ENCODE data around the gene DGUOK.
"Not testable (repeated sequence)": the region's sequence is repeated elsewhere in the genome, so short reads cannot be mapped to it uniquely, and the experiment has no call there.

The DGUOK gene

DNA sequence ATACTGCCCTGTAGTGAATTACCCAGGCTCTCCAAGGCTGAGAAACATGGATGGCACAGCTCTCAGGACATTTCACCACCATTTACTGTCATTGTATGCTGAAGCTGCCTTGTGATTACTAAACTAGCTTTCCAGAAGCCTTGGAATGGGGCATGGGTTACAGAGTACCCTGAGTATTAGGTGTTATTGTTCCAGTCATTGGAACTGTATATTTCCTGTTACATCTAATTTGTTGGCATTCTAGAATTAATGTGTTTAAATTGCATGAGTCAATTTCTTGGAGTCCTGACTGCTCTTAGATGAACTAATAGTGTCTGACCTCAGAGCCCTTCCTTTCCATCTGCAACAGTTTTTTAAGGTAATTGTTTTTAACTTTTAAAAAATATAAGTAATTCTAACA lies 9.0 kb downstream of the DGUOK start:
- Histone ChIP-seq H3K9ac (ENCODE audit: low read length in 2 of 2) (no peak overlapping the region), H3K9me3 (ENCODE audit: control insufficient read depth in 2 of 2, low read length in 2 of 2) (no peaks in the 10 kb centered on the region), H3K27ac (ENCODE audit: low read length) (no peak overlapping the region), H3K4me1 (ENCODE audit: control insufficient read depth, insufficient read depth, low read length) (no peaks in the 10 kb centered on the region), H3K36me3 (ENCODE audit: control insufficient read depth in 2 of 2, insufficient read depth in 2 of 2, low read length in 2 of 2) (peaks cover 0 to 21% of the 10 kb centered on the region in 2 donors), H3K4me3 (ENCODE audit: low read length in 2 of 2) (no peak overlapping the region), H3K27me3 (ENCODE audit: control insufficient read depth in 1 of 2, insufficient read depth in 2 of 2, low read length in 2 of 2) (no peaks in the 10 kb centered on the region)

GRCh38 chr2:73937103-73937885 lies 10.6 kb downstream of the DGUOK start:
- Histone ChIP-seq H3K27me3 (ENCODE audit: control insufficient read depth in 1 of 2, insufficient read depth in 2 of 2, low read length in 2 of 2) (no peaks in the 10 kb centered on the region), H3K9me3 (ENCODE audit: control insufficient read depth in 2 of 2, low read length in 2 of 2) (no peaks in the 10 kb centered on the region), H3K4me3 (ENCODE audit: low read length in 2 of 2) (no peak overlapping the region), H3K9ac (ENCODE audit: low read length in 2 of 2) (no peak overlapping the region), H3K36me3 (ENCODE audit: control insufficient read depth in 2 of 2, insufficient read depth in 2 of 2, low read length in 2 of 2) (peaks cover 0 to 25% of the 10 kb centered on the region in 2 donors), H3K27ac (ENCODE audit: low read length) (no peak overlapping the region), H3K4me1 (ENCODE audit: control insufficient read depth, insufficient read depth, low read length) (no peaks in the 10 kb centered on the region)

DNA sequence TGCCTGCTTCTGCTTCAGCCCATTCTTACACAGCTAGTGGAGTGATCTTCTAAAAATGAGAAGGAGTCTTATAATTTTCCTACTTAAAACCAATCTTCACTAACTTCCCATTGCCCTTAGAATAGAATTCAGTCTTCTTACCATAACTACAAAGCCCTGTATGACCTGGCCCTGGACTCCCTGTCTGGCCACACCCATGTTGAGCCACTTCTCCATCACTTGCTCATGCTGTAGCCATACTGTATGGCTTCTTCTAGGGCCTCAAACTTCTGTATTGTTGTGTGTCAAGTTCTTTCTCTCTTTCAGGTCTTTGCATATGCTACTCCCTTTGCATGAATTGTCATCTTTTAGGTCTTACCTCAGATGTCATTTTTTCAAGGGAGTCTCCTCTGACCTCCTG lies 11.2 kb downstream of the DGUOK start:
- H3K27ac ChIP-seq (ENCODE audit: low read length), result no peak overlapping the region
- H3K4me3 ChIP-seq (ENCODE audit: low read length in 2 of 2), result no peak overlapping the region
- peaks cover 0 to 22% of the 10 kb centered on the region in 2 donors for H3K36me3 ChIP-seq (ENCODE audit: control insufficient read depth in 2 of 2, insufficient read depth in 2 of 2, low read length in 2 of 2)
- H3K4me1 ChIP-seq (ENCODE audit: control insufficient read depth, insufficient read depth, low read length), result no peaks in the 10 kb centered on the region
- H3K9me3 ChIP-seq (ENCODE audit: control insufficient read depth in 2 of 2, low read length in 2 of 2), result no peaks in the 10 kb centered on the region
- no peak overlapping the region for H3K9ac ChIP-seq (ENCODE audit: low read length in 2 of 2)
- H3K27me3 ChIP-seq (ENCODE audit: control insufficient read depth in 1 of 2, insufficient read depth in 2 of 2, low read length in 2 of 2), result no peaks in the 10 kb centered on the region

DNA sequence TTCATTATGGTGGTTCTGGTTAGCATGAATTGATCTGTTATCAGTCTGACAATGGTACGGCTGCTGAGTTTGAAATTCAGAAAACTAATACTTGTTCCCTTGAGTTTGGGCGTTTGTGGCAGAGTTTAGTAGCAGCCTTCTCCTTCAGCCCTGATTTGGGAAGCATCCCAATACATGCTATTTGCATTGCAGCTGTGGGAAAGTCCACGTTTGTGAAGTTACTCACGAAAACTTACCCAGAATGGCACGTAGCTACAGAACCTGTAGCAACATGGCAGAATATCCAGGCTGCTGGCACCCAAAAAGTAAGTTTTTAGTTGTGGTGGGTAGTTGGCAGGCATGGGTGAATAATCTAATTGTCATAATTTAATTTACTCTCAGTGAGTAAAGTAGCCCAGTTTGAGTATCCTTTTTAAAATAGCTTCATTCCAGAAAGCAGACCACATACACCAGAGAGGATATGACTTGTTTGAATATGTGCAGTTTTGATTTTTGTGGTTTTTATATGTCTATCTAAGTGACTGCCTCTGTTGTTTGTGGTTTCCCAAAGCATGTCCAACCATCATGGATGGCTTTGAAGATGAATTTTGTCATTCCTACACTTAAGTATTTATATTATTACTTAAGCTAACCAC lies 12.2 kb downstream of the DGUOK start:
- Histone ChIP-seq H3K36me3 (ENCODE audit: control insufficient read depth in 2 of 2, insufficient read depth in 2 of 2, low read length in 2 of 2) (peaks cover 0 to 17% of the 10 kb centered on the region in 2 donors), H3K9me3 (ENCODE audit: control insufficient read depth in 2 of 2, low read length in 2 of 2) (no peaks in the 10 kb centered on the region), H3K9ac (ENCODE audit: low read length in 2 of 2) (no peak overlapping the region), H3K27ac (ENCODE audit: low read length) (no peak overlapping the region), H3K27me3 (ENCODE audit: control insufficient read depth in 1 of 2, insufficient read depth in 2 of 2, low read length in 2 of 2) (no peaks in the 10 kb centered on the region), H3K4me1 (ENCODE audit: control insufficient read depth, insufficient read depth, low read length) (no peaks in the 10 kb centered on the region), H3K4me3 (ENCODE audit: low read length in 2 of 2) (no peak overlapping the region)

GRCh38 chr2:73939419-73939818 lies 12.7 kb downstream of the DGUOK start:
- Histone ChIP-seq H3K4me3 (ENCODE audit: low read length in 2 of 2) (no peak overlapping the region), H3K27ac (ENCODE audit: low read length) (no peak overlapping the region), H3K9ac (ENCODE audit: low read length in 2 of 2) (no peak overlapping the region), H3K9me3 (ENCODE audit: control insufficient read depth in 2 of 2, low read length in 2 of 2) (no peaks in the 10 kb centered on the region), H3K4me1 (ENCODE audit: control insufficient read depth, insufficient read depth, low read length) (no peaks in the 10 kb centered on the region), H3K36me3 (ENCODE audit: control insufficient read depth in 2 of 2, insufficient read depth in 2 of 2, low read length in 2 of 2) (peaks cover 0 to 17% of the 10 kb centered on the region in 2 donors), H3K27me3 (ENCODE audit: control insufficient read depth in 1 of 2, insufficient read depth in 2 of 2, low read length in 2 of 2) (no peaks in the 10 kb centered on the region)

GRCh38 chr2:73940066-73940465 lies 13.4 kb downstream of the DGUOK start:
- H3K27me3 ChIP-seq (ENCODE audit: control insufficient read depth in 1 of 2, insufficient read depth in 2 of 2, low read length in 2 of 2); H3K27ac ChIP-seq (ENCODE audit: low read length); H3K9me3 ChIP-seq (ENCODE audit: control insufficient read depth in 2 of 2, low read length in 2 of 2); H3K4me3 ChIP-seq (ENCODE audit: low read length in 2 of 2); H3K9ac ChIP-seq (ENCODE audit: low read length in 2 of 2); H3K4me1 ChIP-seq (ENCODE audit: control insufficient read depth, insufficient read depth, low read length): not testable (repeated sequence)
- H3K36me3 ChIP-seq (ENCODE audit: control insufficient read depth in 2 of 2, insufficient read depth in 2 of 2, low read length in 2 of 2), result peaks cover 2 to 20% of the 10 kb centered on the region in 2 donors

GRCh38 chr2:73942664-73943063 lies 16.0 kb downstream of the DGUOK start:
- Histone ChIP-seq H3K27me3 (ENCODE audit: control insufficient read depth in 1 of 2, insufficient read depth in 2 of 2, low read length in 2 of 2) (no peaks in the 10 kb centered on the region), H3K36me3 (ENCODE audit: control insufficient read depth in 2 of 2, insufficient read depth in 2 of 2, low read length in 2 of 2) (peaks cover 5 to 24% of the 10 kb centered on the region in 2 donors), H3K27ac (ENCODE audit: low read length) (no peak overlapping the region), H3K4me1 (ENCODE audit: control insufficient read depth, insufficient read depth, low read length) (no peaks in the 10 kb centered on the region), H3K9ac (ENCODE audit: low read length in 2 of 2) (no peak overlapping the region), H3K9me3 (ENCODE audit: control insufficient read depth in 2 of 2, low read length in 2 of 2) (no peaks in the 10 kb centered on the region), H3K4me3 (ENCODE audit: low read length in 2 of 2) (no peak overlapping the region)

GRCh38 chr2:73944714-73945113 lies 18.0 kb downstream of the DGUOK start:
- H3K4me3 ChIP-seq (ENCODE audit: low read length in 2 of 2), result no peak overlapping the region
- peaks cover 17 to 41% of the 10 kb centered on the region in 2 donors for H3K36me3 ChIP-seq (ENCODE audit: control insufficient read depth in 2 of 2, insufficient read depth in 2 of 2, low read length in 2 of 2)
- H3K9ac ChIP-seq (ENCODE audit: low read length in 2 of 2), result no peak overlapping the region
- no peaks in the 10 kb centered on the region for H3K4me1 ChIP-seq (ENCODE audit: control insufficient read depth, insufficient read depth, low read length)
- H3K27me3 ChIP-seq (ENCODE audit: control insufficient read depth in 1 of 2, insufficient read depth in 2 of 2, low read length in 2 of 2), result no peaks in the 10 kb centered on the region
- H3K9me3 ChIP-seq (ENCODE audit: control insufficient read depth in 2 of 2, low read length in 2 of 2), result no peaks in the 10 kb centered on the region
- H3K27ac ChIP-seq (ENCODE audit: low read length), result no peak overlapping the region

DNA sequence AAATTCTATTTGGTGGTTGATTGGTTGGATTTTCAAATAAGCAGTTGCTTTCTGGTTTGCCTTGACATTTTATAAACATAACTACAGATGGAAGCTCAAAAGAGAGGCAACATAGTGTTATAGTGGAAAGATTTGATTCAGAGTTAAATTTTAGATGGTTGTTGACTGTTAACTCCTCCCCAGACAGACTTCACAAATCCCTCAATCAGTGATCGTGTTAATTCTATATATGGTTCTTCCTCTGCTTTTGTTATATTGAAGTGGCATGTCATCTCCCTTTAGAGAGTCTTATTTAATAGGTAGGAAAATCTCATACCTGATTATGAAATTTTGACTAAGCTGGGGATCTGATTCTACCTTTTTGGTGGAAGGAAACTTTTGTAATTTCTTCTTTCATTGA lies 19.5 kb downstream of the DGUOK start:
- Histone ChIP-seq H3K27ac (ENCODE audit: low read length) (no peak overlapping the region), H3K4me1 (ENCODE audit: control insufficient read depth, insufficient read depth, low read length) (no peaks in the 10 kb centered on the region), H3K4me3 (ENCODE audit: low read length in 2 of 2) (no peak overlapping the region), H3K9me3 (ENCODE audit: control insufficient read depth in 2 of 2, low read length in 2 of 2) (no peaks in the 10 kb centered on the region), H3K36me3 (ENCODE audit: control insufficient read depth in 2 of 2, insufficient read depth in 2 of 2, low read length in 2 of 2) (peaks cover 26 to 47% of the 10 kb centered on the region in 2 donors), H3K9ac (ENCODE audit: low read length in 2 of 2) (no peak overlapping the region), H3K27me3 (ENCODE audit: control insufficient read depth in 1 of 2, insufficient read depth in 2 of 2, low read length in 2 of 2) (no peaks in the 10 kb centered on the region)

DNA sequence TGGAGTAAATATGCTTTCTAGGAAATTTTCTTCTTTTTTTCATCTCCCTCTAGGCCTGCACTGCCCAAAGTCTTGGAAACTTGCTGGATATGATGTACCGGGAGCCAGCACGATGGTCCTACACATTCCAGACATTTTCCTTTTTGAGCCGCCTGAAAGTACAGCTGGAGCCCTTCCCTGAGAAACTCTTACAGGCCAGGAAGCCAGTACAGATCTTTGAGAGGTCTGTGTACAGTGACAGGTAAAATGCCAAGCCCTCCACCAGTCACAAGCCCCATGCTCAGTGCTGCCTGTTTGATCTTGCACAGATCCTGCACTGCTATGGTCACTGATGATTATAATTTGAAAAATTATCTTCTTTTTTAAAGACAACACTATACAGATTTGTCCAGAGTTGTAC lies 20.0 kb downstream of the DGUOK start:
- Histone ChIP-seq H3K27me3 (ENCODE audit: control insufficient read depth in 1 of 2, insufficient read depth in 2 of 2, low read length in 2 of 2) (no peaks in the 10 kb centered on the region), H3K9me3 (ENCODE audit: control insufficient read depth in 2 of 2, low read length in 2 of 2) (no peaks in the 10 kb centered on the region), H3K36me3 (ENCODE audit: control insufficient read depth in 2 of 2, insufficient read depth in 2 of 2, low read length in 2 of 2) (peaks cover 30 to 52% of the 10 kb centered on the region in 2 donors), H3K4me1 (ENCODE audit: control insufficient read depth, insufficient read depth, low read length) (no peaks in the 10 kb centered on the region), H3K4me3 (ENCODE audit: low read length in 2 of 2) (no peak overlapping the region), H3K27ac (ENCODE audit: low read length) (no peak overlapping the region), H3K9ac (ENCODE audit: low read length in 2 of 2) (no peak overlapping the region)

GRCh38 chr2:73947412-73948018 lies 20.8 kb downstream of the DGUOK start:
- Histone ChIP-seq H3K27me3 (ENCODE audit: control insufficient read depth in 1 of 2, insufficient read depth in 2 of 2, low read length in 2 of 2) (no peaks in the 10 kb centered on the region), H3K4me1 (ENCODE audit: control insufficient read depth, insufficient read depth, low read length) (no peaks in the 10 kb centered on the region), H3K4me3 (ENCODE audit: low read length in 2 of 2) (no peak overlapping the region), H3K27ac (ENCODE audit: low read length) (no peak overlapping the region), H3K36me3 (ENCODE audit: control insufficient read depth in 2 of 2, insufficient read depth in 2 of 2, low read length in 2 of 2) (peaks cover 32 to 59% of the 10 kb centered on the region in 2 donors), H3K9ac (ENCODE audit: low read length in 2 of 2) (no peak overlapping the region), H3K9me3 (ENCODE audit: control insufficient read depth in 2 of 2, low read length in 2 of 2) (no peaks in the 10 kb centered on the region)
